ENCODE data around the gene VPS9D1. TPM values are rescaled to one million over a fixed set of nuclear protein-coding genes. Genes with fewer than 3 reads are reported as not detected.

VPS9D1 gene
- total RNA-seq, 1 donor from 2014 or later, result 17.1 TPM

- TF ChIP-seq CTCF (IDR thresholded peaks at IDR 0.05; ENCODE audit: unreplicated experiment), result no peak
- no peak overlapping the region for H3K27ac Mint-ChIP-seq
- no peak for DNase-seq (ENCODE audit: low spot score in 2 of 2, unreplicated experiment in 2 of 2)
- no peak overlapping the region for H3K4me3 Mint-ChIP-seq
- H3K27me3 Mint-ChIP-seq (ENCODE audit: low read depth), result no peaks in the 10 kb centered on the region
- H3K36me3 Mint-ChIP-seq, result peaks cover 21% of the 10 kb centered on the region
- H3K9me3 Mint-ChIP-seq, result peaks cover 4% of the 10 kb centered on the region
- H3K4me1 Mint-ChIP-seq, result peaks cover 12% of the 10 kb centered on the region
These were observed 2.8 kb downstream of the VPS9D1 start for GRCh38 chr16:89717688-89718505.

- Mint-ChIP-seq H3K4me3 (no peak overlapping the region), H3K27me3 (ENCODE audit: low read depth) (no peaks in the 10 kb centered on the region), H3K27ac (no peak overlapping the region), H3K36me3 (peaks cover 19% of the 10 kb centered on the region), H3K4me1 (peaks cover 6% of the 10 kb centered on the region), H3K9me3 (peaks cover 4% of the 10 kb centered on the region)
- no peak for DNase-seq (ENCODE audit: low spot score in 2 of 2, unreplicated experiment in 2 of 2)
- TF ChIP-seq CTCF (IDR thresholded peaks at IDR 0.05; ENCODE audit: unreplicated experiment), result no peak
These were observed 3.6 kb downstream of the VPS9D1 start for GRCh38 chr16:89716916-89717687.

GRCh38 chr16:89716493-89716892 lies 4.2 kb downstream of the VPS9D1 start:
- Mint-ChIP-seq H3K4me1 (peaks cover 6% of the 10 kb centered on the region), H3K9me3 (peaks cover 4% of the 10 kb centered on the region), H3K27ac (no peak overlapping the region), H3K4me3 (no peak overlapping the region), H3K27me3 (ENCODE audit: low read depth) (no peaks in the 10 kb centered on the region), H3K36me3 (peaks cover 19% of the 10 kb centered on the region)
- no peak for TF ChIP-seq CTCF (IDR thresholded peaks at IDR 0.05; ENCODE audit: unreplicated experiment)
- DNase-seq (ENCODE audit: low spot score in 2 of 2, unreplicated experiment in 2 of 2), result no peak

- no peaks in the 10 kb centered on the region for H3K4me1 Mint-ChIP-seq
- no peaks in the 10 kb centered on the region for H3K27me3 Mint-ChIP-seq (ENCODE audit: low read depth)
- peaks cover 4% of the 10 kb centered on the region for H3K9me3 Mint-ChIP-seq
- H3K27ac Mint-ChIP-seq, result no peak overlapping the region
- no peak for TF ChIP-seq CTCF (IDR thresholded peaks at IDR 0.05; ENCODE audit: unreplicated experiment)
- peaks cover 14% of the 10 kb centered on the region for H3K36me3 Mint-ChIP-seq
- DNase-seq (ENCODE audit: low spot score in 2 of 2, unreplicated experiment in 2 of 2), result no peak
- H3K4me3 Mint-ChIP-seq, result peak overlapping the region; percentile 69
These were observed 8.4 kb downstream of the VPS9D1 start for GRCh38 chr16:89712274-89712781.

- H3K4me1 Mint-ChIP-seq, result no peaks in the 10 kb centered on the region
- DNase-seq (ENCODE audit: low spot score in 2 of 2, unreplicated experiment in 2 of 2), result peak in 1 of 2 experiments; percentile 55
- TF ChIP-seq CTCF (IDR thresholded peaks at IDR 0.05; ENCODE audit: unreplicated experiment), result no peak
- no peak overlapping the region for H3K27ac Mint-ChIP-seq
- H3K36me3 Mint-ChIP-seq, result peaks cover 11% of the 10 kb centered on the region
- H3K9me3 Mint-ChIP-seq, result peaks cover 4% of the 10 kb centered on the region
- H3K4me3 Mint-ChIP-seq, result peak overlapping the region; percentile 69
- H3K27me3 Mint-ChIP-seq (ENCODE audit: low read depth), result no peaks in the 10 kb centered on the region
These were observed 9.0 kb downstream of the VPS9D1 start for GRCh38 chr16:89711601-89712273.

All from mesothelial cell of epicardium (in vitro differentiated cells).